ENCODE results near the gene RERE.

Gene RERE

DNA sequence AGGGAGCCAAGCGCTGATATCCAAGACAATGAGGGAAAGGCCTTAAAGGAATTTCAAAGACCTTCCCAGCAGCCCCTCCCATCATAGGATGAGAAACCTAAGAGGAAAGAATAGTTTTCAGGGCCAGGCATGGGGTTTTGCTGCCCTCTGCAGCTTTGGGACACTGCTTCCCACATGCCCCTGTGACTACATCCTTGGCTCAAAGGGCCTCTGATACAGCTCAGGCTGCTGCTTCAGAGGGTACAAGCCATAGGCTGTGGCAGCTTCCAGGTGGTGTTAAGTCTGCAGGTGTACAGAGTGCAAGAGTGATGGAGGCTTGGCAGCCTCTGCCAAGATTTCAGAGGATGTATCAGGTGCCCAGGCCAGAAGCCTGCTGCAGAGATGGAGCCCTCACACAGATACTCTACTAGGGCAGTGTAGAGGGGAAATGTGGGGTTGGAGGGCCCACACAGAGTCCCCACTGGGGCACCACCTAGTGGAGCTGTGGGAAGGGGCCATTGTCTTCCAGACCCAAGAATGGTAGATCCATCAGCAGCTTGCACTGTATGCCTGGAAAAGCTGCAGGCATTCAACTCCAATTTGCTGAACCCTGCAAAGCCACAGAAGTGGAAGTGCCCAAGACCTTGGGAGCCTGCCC is 373.8 kb downstream of the RERE start:
- Histone ChIP-seq H3K9me2 (replicated peaks; ENCODE audit: control insufficient read depth, low read length) (no peaks in the 10 kb centered on the region), H3K27me3 (ENCODE audit: control insufficient read depth, low read length) (no peaks in the 10 kb centered on the region), H3F3A (ENCODE audit: control insufficient read depth, insufficient read depth) (peaks cover 5% of the 10 kb centered on the region; the same call in 1 of the 2 replicates), H3K27ac (ENCODE audit: low read depth, low read length) (no peak overlapping the region), H3K4me3 (ENCODE audit: low read length) (no peak overlapping the region), H3K4me1 (ENCODE audit: control insufficient read depth, low read length) (peaks cover 16% of the 10 kb centered on the region), H3K36me3 (ENCODE audit: control insufficient read depth, low read length) (no peaks in the 10 kb centered on the region; the same call in 1 of the 2 replicates), H3K9me3 (ENCODE audit: control insufficient read depth, insufficient read depth, low read length) (no peaks in the 10 kb centered on the region), H4K20me1 (ENCODE audit: control insufficient read depth, insufficient read depth, low read depth, low read length) (no peaks in the 10 kb centered on the region), H3K4me2 (ENCODE audit: low read length) (no peak overlapping the region), H3K79me2 (ENCODE audit: control insufficient read depth, low read length) (peaks cover 3% of the 10 kb centered on the region; the same call in 1 of the 2 replicates)
- no peak for TF ChIP-seq EZH2phosphoT487 (IDR thresholded peaks at IDR 0.05; ENCODE audit: borderline replicate concordance, low read length)
- TF ChIP-seq, protein P1, sequence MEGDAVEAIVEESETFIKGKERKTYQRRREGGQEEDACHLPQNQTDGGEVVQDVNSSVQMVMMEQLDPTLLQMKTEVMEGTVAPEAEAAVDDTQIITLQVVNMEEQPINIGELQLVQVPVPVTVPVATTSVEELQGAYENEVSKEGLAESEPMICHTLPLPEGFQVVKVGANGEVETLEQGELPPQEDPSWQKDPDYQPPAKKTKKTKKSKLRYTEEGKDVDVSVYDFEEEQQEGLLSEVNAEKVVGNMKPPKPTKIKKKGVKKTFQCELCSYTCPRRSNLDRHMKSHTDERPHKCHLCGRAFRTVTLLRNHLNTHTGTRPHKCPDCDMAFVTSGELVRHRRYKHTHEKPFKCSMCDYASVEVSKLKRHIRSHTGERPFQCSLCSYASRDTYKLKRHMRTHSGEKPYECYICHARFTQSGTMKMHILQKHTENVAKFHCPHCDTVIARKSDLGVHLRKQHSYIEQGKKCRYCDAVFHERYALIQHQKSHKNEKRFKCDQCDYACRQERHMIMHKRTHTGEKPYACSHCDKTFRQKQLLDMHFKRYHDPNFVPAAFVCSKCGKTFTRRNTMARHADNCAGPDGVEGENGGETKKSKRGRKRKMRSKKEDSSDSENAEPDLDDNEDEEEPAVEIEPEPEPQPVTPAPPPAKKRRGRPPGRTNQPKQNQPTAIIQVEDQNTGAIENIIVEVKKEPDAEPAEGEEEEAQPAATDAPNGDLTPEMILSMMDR (IDR thresholded peaks at IDR 0.05; ENCODE audit: low read depth, low read length, poor library complexity, severe bottlenecking) = peak; percentile 45

DNA sequence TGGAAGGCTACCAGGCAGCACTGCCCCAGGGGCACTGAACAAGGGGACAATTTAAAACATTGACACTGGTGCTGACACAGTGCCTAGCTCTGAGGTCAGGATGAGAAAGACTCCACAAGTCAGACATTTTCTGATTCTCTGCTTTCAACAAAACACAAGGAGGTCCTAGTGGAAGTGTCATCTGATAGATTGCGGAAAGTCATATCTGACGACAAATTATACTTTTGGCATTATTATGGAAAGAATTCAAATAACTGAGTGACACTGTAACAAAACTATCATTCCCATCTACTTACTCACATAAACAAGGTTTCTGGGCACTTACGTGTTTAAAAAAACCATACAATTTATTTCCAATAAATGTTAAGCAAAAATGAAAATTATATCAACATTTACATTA is 376.0 kb downstream of the RERE start:
- Histone ChIP-seq H3K79me2 (ENCODE audit: control insufficient read depth, low read length) (peaks cover 3% of the 10 kb centered on the region; the same call in 1 of the 2 replicates), H3K27ac (ENCODE audit: low read depth, low read length) (no peak overlapping the region), H3K9me3 (ENCODE audit: control insufficient read depth, insufficient read depth, low read length) (no peaks in the 10 kb centered on the region), H3K4me1 (ENCODE audit: control insufficient read depth, low read length) (peaks cover 31% of the 10 kb centered on the region), H3K9me2 (replicated peaks; ENCODE audit: control insufficient read depth, low read length) (no peaks in the 10 kb centered on the region), H4K20me1 (ENCODE audit: control insufficient read depth, insufficient read depth, low read depth, low read length) (no peaks in the 10 kb centered on the region), H3K4me3 (ENCODE audit: low read length) (no peak overlapping the region), H3K36me3 (ENCODE audit: control insufficient read depth, low read length) (peaks cover 4% of the 10 kb centered on the region; the same call in 1 of the 2 replicates), H3F3A (ENCODE audit: control insufficient read depth, insufficient read depth) (peaks cover 5% of the 10 kb centered on the region; the same call in 1 of the 2 replicates), H3K27me3 (ENCODE audit: control insufficient read depth, low read length) (no peaks in the 10 kb centered on the region), H3K4me2 (ENCODE audit: low read length) (no peak overlapping the region)
- TF ChIP-seq EZH2phosphoT487 (IDR thresholded peaks at IDR 0.05; ENCODE audit: borderline replicate concordance, low read length) = no peak
- TF ChIP-seq, protein P1 (IDR thresholded peaks at IDR 0.05; ENCODE audit: low read depth, low read length, poor library complexity, severe bottlenecking) = no peak

GRCh38 chr1:8439015-8439702 is 378.3 kb downstream of the RERE start:
- Histone ChIP-seq H3F3A (ENCODE audit: control insufficient read depth, insufficient read depth) (peaks cover 5% of the 10 kb centered on the region; the same call in 1 of the 2 replicates), H3K4me1 (ENCODE audit: control insufficient read depth, low read length) (peaks cover 47% of the 10 kb centered on the region), H4K20me1 (ENCODE audit: control insufficient read depth, insufficient read depth, low read depth, low read length) (no peaks in the 10 kb centered on the region), H3K36me3 (ENCODE audit: control insufficient read depth, low read length) (peaks cover 7% of the 10 kb centered on the region; the same call in 1 of the 2 replicates), H3K4me2 (ENCODE audit: low read length) (peak overlapping the region; percentile 76), H3K79me2 (ENCODE audit: control insufficient read depth, low read length) (peaks cover 9% of the 10 kb centered on the region), H3K9me3 (ENCODE audit: control insufficient read depth, insufficient read depth, low read length) (no peaks in the 10 kb centered on the region), H3K4me3 (ENCODE audit: low read length) (peak overlapping the region; percentile 57), H3K9me2 (replicated peaks; ENCODE audit: control insufficient read depth, low read length) (no peaks in the 10 kb centered on the region), H3K27me3 (ENCODE audit: control insufficient read depth, low read length) (no peaks in the 10 kb centered on the region), H3K27ac (ENCODE audit: low read depth, low read length) (peak overlapping the region; percentile 53)
- no peak for TF ChIP-seq EZH2phosphoT487 (IDR thresholded peaks at IDR 0.05; ENCODE audit: borderline replicate concordance, low read length)
- TF ChIP-seq, protein P1 (IDR thresholded peaks at IDR 0.05; ENCODE audit: low read depth, low read length, poor library complexity, severe bottlenecking) = no peak
